Measurements from ENCODE around the gene TYW1.
"Not testable (repeated sequence)": the region's sequence is repeated elsewhere in the genome, so short reads cannot be mapped to it uniquely, and the experiment has no call there.

Gene TYW1

DNA sequence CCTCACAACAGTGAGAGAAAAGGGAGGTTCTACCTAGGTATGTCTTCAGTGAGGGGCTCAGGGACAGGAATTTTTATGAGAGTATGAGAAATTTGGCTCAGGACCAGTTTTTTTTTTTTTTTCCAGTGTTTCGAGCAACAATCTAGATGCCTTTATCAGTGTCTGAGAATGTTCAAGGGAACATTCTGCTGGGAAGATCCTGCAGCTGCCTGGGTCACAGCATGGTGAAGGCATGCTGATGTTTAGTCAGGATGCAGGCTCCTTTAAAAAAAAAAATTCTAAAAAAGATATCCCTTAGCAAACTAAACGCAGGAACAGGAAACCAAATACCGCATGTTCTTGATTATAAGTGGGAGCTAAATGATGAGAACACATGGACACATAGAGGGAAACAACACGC, 32.2 kb upstream of the TYW1 start:
- Histone ChIP-seq H3K4me3 (replicated peaks; ENCODE audit: low read depth, low read length) (no peak overlapping the region), H3K27me3 (replicated peaks; ENCODE audit: control insufficient read depth, insufficient read depth, low read length) (no peaks in the 10 kb centered on the region), H3K36me3 (ENCODE audit: control insufficient read depth, insufficient read depth, low read length) (peaks cover 3% of the 10 kb centered on the region)
- DNase-seq (ENCODE audit: extremely low read depth, insufficient read length): no peak
- TF ChIP-seq, protein P1, sequence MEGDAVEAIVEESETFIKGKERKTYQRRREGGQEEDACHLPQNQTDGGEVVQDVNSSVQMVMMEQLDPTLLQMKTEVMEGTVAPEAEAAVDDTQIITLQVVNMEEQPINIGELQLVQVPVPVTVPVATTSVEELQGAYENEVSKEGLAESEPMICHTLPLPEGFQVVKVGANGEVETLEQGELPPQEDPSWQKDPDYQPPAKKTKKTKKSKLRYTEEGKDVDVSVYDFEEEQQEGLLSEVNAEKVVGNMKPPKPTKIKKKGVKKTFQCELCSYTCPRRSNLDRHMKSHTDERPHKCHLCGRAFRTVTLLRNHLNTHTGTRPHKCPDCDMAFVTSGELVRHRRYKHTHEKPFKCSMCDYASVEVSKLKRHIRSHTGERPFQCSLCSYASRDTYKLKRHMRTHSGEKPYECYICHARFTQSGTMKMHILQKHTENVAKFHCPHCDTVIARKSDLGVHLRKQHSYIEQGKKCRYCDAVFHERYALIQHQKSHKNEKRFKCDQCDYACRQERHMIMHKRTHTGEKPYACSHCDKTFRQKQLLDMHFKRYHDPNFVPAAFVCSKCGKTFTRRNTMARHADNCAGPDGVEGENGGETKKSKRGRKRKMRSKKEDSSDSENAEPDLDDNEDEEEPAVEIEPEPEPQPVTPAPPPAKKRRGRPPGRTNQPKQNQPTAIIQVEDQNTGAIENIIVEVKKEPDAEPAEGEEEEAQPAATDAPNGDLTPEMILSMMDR (IDR thresholded peaks at IDR 0.05; ENCODE audit: insufficient read depth, low read length, poor library complexity, severe bottlenecking): no peak

DNA sequence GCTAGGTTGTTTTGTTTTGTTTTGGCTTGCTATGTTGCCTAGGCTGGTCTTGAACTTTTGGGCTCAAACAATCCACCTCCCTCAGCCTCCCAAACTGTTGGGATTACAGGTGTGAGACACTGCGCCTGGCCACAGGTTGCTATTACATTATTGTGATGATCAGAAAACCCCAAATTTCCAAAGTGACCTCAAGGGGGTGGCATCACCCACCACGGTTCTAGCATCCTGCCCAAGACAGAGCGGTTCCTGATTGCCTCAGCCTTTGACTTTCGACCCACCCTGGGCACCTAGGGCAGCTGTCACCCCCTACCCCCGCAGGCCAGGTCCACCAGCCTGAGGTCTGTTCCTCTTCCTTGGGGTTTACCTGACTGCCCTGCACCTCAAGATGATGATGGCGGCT, 29.6 kb upstream of the TYW1 start:
- no peak for DNase-seq (ENCODE audit: extremely low read depth, insufficient read length)
- Histone ChIP-seq H3K36me3 (ENCODE audit: control insufficient read depth, insufficient read depth, low read length) (no peaks in the 10 kb centered on the region), H3K27me3 (replicated peaks; ENCODE audit: control insufficient read depth, insufficient read depth, low read length) (no peaks in the 10 kb centered on the region), H3K4me3 (replicated peaks; ENCODE audit: low read depth, low read length) (no peak overlapping the region)
- TF ChIP-seq, protein P1 (IDR thresholded peaks at IDR 0.05; ENCODE audit: insufficient read depth, low read length, poor library complexity, severe bottlenecking): no peak

DNA sequence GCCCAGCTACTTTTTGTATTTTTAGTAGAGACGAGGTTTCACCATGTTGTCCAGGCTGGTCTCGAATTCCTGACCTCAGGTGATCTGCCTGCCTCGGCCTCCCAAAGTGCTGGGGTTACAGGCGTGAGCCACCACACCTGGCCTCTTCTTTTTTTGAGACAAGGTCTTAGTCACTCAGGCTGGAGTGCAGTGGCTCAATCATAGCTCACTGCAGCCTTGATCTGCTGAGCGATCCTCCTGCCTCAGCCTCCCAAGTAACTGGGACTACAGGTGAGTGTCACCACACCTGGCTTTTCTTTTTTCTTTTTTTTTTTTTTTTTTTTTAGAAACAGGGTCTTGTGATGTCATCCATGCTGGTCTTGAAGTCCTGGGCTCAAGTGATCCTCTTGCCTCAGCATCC, 27.6 kb upstream of the TYW1 start:
- not testable (repeated sequence) for H3K4me3 ChIP-seq (replicated peaks; ENCODE audit: low read depth, low read length); H3K36me3 ChIP-seq (ENCODE audit: control insufficient read depth, insufficient read depth, low read length); DNase-seq (ENCODE audit: extremely low read depth, insufficient read length); H3K27me3 ChIP-seq (replicated peaks; ENCODE audit: control insufficient read depth, insufficient read depth, low read length)

DNA sequence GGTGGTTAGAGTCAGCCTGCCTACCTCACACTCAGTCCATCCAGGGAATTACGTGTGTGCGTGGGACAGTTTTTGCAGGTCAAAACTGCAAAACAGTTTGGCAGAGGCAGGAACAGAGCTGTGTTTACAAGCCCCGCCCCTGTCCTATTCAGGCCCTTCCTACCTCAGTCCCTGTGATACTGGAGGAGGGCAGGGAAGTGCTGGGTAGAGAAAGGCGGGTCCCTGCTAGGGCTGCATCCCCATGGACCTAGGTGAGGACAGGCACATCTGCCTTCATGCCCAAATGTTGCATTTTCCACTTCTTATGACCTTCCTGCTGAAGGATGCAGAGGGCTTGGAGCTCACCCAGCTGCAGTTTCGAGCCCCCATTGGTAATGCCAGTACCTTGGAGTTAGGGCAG, 26.3 kb upstream of the TYW1 start:
- Histone ChIP-seq H3K36me3 (ENCODE audit: control insufficient read depth, insufficient read depth, low read length) (no peaks in the 10 kb centered on the region), H3K27me3 (replicated peaks; ENCODE audit: control insufficient read depth, insufficient read depth, low read length) (no peaks in the 10 kb centered on the region), H3K4me3 (replicated peaks; ENCODE audit: low read depth, low read length) (no peak overlapping the region)
- DNase-seq (ENCODE audit: extremely low read depth, insufficient read length): no peak
- TF ChIP-seq, protein P1 (IDR thresholded peaks at IDR 0.05; ENCODE audit: insufficient read depth, low read length, poor library complexity, severe bottlenecking): no peak

DNA sequence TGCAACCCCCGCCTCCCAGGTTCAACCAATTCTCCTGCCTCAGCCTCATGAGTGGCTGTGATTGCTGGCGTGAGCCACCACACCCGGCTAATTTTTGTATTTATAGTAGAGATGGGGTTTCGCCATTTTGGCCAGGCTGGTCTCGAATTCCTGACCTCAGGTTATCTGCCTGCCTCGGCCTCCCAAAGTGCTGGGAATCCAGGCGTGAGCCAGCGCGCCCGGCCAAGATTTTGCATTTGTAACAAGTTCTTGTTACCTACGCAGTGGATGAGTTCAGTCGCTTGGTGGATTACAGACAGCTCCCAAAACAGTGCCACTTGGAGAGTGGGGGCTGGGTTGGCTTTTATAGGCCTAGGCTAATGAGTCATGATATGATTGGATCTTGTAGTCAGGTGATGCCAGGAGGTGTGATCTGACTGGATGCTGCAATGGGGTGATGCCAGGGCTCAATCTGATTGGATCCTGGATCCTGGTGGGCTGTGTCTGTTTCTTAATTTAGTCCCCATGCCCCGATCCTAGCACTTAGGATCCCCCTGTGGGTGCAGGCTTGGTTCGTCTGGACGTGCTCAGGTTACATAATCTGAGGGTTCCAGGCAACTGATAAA, 21.5 kb upstream of the TYW1 start:
- no peak for DNase-seq (ENCODE audit: extremely low read depth, insufficient read length)
- H3K27me3 ChIP-seq (replicated peaks; ENCODE audit: control insufficient read depth, insufficient read depth, low read length): no peaks in the 10 kb centered on the region
- H3K4me3 ChIP-seq (replicated peaks; ENCODE audit: low read depth, low read length): no peak overlapping the region
- TF ChIP-seq, protein P1 (IDR thresholded peaks at IDR 0.05; ENCODE audit: insufficient read depth, low read length, poor library complexity, severe bottlenecking): no peak
- no peaks in the 10 kb centered on the region for H3K36me3 ChIP-seq (ENCODE audit: control insufficient read depth, insufficient read depth, low read length)

DNA sequence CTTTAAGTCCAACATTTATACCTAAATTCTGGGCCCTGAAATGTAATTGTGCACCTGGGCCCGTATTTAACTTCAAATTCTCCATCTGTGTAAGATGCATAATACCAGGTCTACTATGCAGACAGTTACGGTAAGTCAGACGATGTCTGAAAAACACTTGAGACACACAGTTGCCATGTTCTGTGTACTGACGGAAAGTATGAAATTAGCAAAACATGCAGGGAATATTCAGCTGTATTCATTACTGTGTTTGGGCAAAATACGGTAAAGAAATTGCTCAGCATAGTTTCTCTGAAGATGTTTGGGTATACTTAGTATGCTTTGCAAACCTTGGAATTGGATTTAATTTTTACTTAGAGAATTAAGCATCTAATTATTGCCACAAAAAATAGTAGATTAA, 18.3 kb upstream of the TYW1 start:
- DNase-seq (ENCODE audit: extremely low read depth, insufficient read length); H3K27me3 ChIP-seq (replicated peaks; ENCODE audit: control insufficient read depth, insufficient read depth, low read length); H3K36me3 ChIP-seq (ENCODE audit: control insufficient read depth, insufficient read depth, low read length); H3K4me3 ChIP-seq (replicated peaks; ENCODE audit: low read depth, low read length): not testable (repeated sequence)

DNA sequence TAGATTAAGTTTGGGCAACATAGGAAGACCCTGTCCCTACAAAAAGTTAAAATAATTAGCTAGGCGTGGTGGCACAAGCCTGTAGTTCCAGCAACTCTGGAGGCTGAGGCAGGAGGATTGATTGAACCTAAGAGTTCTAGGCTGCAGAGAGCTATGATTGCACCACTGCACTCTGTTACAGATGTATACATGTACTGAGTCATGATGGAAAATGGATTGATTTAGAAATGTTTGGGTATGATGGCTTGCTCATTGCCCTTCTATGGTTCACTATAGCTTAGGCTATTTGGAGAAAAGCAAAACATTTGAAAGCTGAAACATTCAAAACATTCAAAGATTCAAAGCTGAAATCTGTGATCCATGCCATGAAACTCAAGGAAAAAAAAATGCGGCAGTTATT, 17.6 kb upstream of the TYW1 start:
- H3K4me3 ChIP-seq (replicated peaks; ENCODE audit: low read depth, low read length); H3K27me3 ChIP-seq (replicated peaks; ENCODE audit: control insufficient read depth, insufficient read depth, low read length); H3K36me3 ChIP-seq (ENCODE audit: control insufficient read depth, insufficient read depth, low read length); DNase-seq (ENCODE audit: extremely low read depth, insufficient read length): not testable (repeated sequence)

DNA sequence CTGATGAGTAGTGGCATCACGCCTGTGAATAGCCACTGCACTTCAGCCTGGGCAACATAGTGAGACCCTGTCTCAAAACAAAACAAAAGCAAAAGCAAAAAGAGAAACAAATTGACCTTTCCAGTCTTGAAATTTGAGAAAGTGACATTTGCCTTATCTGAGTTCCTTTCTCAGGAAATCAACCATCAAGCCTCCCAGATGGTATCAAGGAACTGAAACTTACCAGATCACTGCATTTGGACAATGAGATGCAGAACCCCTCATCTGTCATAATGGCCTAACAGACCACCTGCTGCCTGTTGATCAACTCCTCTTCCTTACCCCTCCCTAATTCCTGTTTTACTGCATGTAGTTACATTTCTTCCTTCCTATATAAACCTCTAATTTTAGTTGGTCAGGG, 16.3 kb upstream of the TYW1 start:
- H3K4me3 ChIP-seq (replicated peaks; ENCODE audit: low read depth, low read length); DNase-seq (ENCODE audit: extremely low read depth, insufficient read length); H3K27me3 ChIP-seq (replicated peaks; ENCODE audit: control insufficient read depth, insufficient read depth, low read length); H3K36me3 ChIP-seq (ENCODE audit: control insufficient read depth, insufficient read depth, low read length): not testable (repeated sequence)

DNA sequence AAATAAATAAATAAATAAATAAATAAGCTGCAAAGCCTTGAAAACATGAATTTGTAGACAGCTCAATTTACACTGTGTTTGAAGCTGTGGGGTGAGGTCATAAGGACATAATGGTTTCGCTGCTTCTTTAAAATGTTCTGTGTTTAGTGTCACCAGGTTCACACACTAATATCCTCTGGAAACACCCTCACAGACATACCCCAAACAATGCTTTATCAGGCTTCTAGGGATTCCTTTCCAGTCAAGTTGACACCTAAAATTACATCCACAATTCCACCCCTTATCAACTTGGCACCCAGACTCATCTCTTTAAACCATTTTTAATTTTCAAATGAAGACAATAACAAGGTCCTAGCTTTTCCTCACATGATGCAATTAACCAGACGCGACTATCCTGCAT, 7.1 kb upstream of the TYW1 start:
- not testable (repeated sequence) for H3K36me3 ChIP-seq (ENCODE audit: control insufficient read depth, insufficient read depth, low read length); H3K4me3 ChIP-seq (replicated peaks; ENCODE audit: low read depth, low read length); H3K27me3 ChIP-seq (replicated peaks; ENCODE audit: control insufficient read depth, insufficient read depth, low read length); DNase-seq (ENCODE audit: extremely low read depth, insufficient read length)

DNA sequence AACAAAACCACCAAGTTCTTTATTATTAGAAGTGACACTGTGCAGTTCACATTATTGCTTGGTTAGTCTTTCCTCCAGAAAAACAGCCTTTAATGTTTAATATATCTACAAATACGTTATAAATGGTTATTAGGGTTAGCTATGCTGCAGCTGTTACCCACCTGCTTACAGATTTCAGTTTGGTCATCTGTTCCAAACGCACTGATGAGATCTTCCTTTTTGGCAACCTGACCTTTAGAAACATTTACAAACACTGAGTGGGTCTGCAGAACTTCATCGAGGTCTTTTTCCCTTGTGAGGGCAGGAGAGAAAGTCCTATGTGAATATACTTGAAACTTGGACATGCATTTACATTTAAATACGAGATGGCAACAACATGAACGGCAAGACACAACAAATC, 2.6 kb upstream of the TYW1 start:
- not testable (repeated sequence) for H3K36me3 ChIP-seq (ENCODE audit: control insufficient read depth, insufficient read depth, low read length); DNase-seq (ENCODE audit: extremely low read depth, insufficient read length); H3K27me3 ChIP-seq (replicated peaks; ENCODE audit: control insufficient read depth, insufficient read depth, low read length)
- peak overlapping the region; percentile 72 for H3K4me3 ChIP-seq (replicated peaks; ENCODE audit: low read depth, low read length)
